Transverse colon (tissue), 4 donors: Measurements from ENCODE around the gene MTPN. TPM values are rescaled to one million over a fixed set of nuclear protein-coding genes. Genes with fewer than 3 reads are reported as not detected.

ENCODE experiments used
- DNase-seq: peaks from one replicate; pipeline ENCODE4 v3.0.0-alpha.2; 2019
- H3K27ac ChIP-seq, 4 donors: fragments of 200-600 bp; sonication (generic); 2 replicates each; pipeline ENCODE4 v1.5.1; 2016 to 2018; ENCODE audit warnings: inconsistent platforms in 4 of 4
- H3K27me3 ChIP-seq: fragments of 200-600 bp; sonication (generic); 2 replicates; pipeline ENCODE4 v1.5.1; 2017; ENCODE audit warnings: inconsistent platforms
- H3K36me3 ChIP-seq, 4 donors: fragments of 200-600 bp; sonication (generic); 2 replicates each; pipeline ENCODE4 v1.5.1; 2017 to 2019; ENCODE audit warnings: inconsistent platforms in 4 of 4
- H3K4me1 ChIP-seq, 4 donors: fragments of 200-600 bp; sonication (generic); 2 replicates each; pipeline ENCODE4 v1.5.1; 2017 to 2020; ENCODE audit warnings: inconsistent platforms in 4 of 4
- H3K4me3 ChIP-seq, 4 donors: fragments of 200-600 bp; sonication (generic); 1 replicate in 1 of 4; 2 replicates in 3 of 4; pipeline versions ENCODE4 v1.5.1 to v1.6.1; 2017 to 2019; ENCODE audit warnings: inconsistent platforms in 4 of 4
- H3K9me3 ChIP-seq, 2 donors: fragments of 200-600 bp; sonication (generic); 2 replicates each; pipeline ENCODE4 v1.5.1; 2017 to 2019; ENCODE audit warnings: inconsistent platforms in 2 of 2
- EP300 ChIP-seq: sonication (generic); formaldehyde crosslinking; IDR thresholded peaks from one replicate; pipeline ENCODE4 v1.6.1; 2017; ENCODE audit warnings: antibody characterized with exemption, low read depth
- POLR2A ChIP-seq: fragments of 450-650 bp; IDR thresholded peaks from one replicate; pipeline ENCODE4 v1.6.1; 2016; ENCODE audit warnings: antibody characterized with exemption, mild to moderate bottlenecking, moderate library complexity
- POLR2AphosphoS5 ChIP-seq, 3 donors: sonication (generic); formaldehyde crosslinking; IDR thresholded peaks; one replicate each; pipeline ENCODE4 v1.6.1; 2016; ENCODE audit warnings: antibody characterized with exemption in 3 of 3
- WGBS, 2 donors: methylation state at CpG; one replicate each; pipeline ENCODE4 v1.1.5; 2018; ENCODE audit warnings: low coverage in 1 of 2; 5-methylcytosine and 5-hydroxymethylcytosine counted together
- in situ Hi-C, 4 donors: fragments of 200-750 bp; cut with MboI; loops; one replicate each; pipeline versions ENCODE4 v1.15.0 to v1.15.1; 2017; ENCODE audit warnings: low sequenced_read_pairs in 3 of 4, low pct_ligation_motif_present in 1 of 4, low pct_unique_long_range_greater_than_20kb in 1 of 4
- intact Hi-C: fragments of 100-400 bp; cut with DNase I; formaldehyde crosslinking; loops from one replicate; pipeline ENCODE4 v1.15.1; 2023; ENCODE audit warnings: low total_unique reads
- total RNA-seq, 4 donors: library from RNA; depleted of rRNA; stranded (reverse); fragments of >200 nt; gene quantifications; one replicate each; pipeline ENCODE4 v1.1.0, GENCODE V29; 2016
- TF ChIP-seq, protein P1 (sequence below), 5 experiments: fragments of 200-600 bp in 3 of 5; fragments of 450-650 bp in 2 of 5; sonication (generic) in 3 of 5; IDR thresholded peaks; 1 replicate in 2 of 5; 2 replicates in 3 of 5; pipeline ENCODE4 v1.5.1; 2016 to 2017; ENCODE audit warnings: antibody characterized with exemption in 5 of 5, inconsistent platforms in 3 of 5, mild to moderate bottlenecking in 2 of 5, moderate library complexity in 1 of 5

Gene MTPN
- total RNA-seq, 4 donors from 2014 or later: 44.9 to 71.7 (median 65.5) TPM

GRCh38 chr7:135974667-135975066 is 2.5 kb downstream of the MTPN start:
- Histone ChIP-seq H3K27ac (no peak overlapping the region), H3K27me3 (no peaks in the 10 kb centered on the region), H3K4me3 (no peak overlapping the region), H3K4me1 (peaks cover 11 to 52% (median 17%) of the 10 kb centered on the region in 4 donors), H3K36me3 (no peaks in the 10 kb centered on the region), H3K9me3 (no peaks in the 10 kb centered on the region)
- no peak for DNase-seq
- TF ChIP-seq POLR2A (no peak), POLR2AphosphoS5 (IDR thresholded peaks at IDR 0.05) (no peak), EP300 (no peak)
- TF ChIP-seq, protein P1, sequence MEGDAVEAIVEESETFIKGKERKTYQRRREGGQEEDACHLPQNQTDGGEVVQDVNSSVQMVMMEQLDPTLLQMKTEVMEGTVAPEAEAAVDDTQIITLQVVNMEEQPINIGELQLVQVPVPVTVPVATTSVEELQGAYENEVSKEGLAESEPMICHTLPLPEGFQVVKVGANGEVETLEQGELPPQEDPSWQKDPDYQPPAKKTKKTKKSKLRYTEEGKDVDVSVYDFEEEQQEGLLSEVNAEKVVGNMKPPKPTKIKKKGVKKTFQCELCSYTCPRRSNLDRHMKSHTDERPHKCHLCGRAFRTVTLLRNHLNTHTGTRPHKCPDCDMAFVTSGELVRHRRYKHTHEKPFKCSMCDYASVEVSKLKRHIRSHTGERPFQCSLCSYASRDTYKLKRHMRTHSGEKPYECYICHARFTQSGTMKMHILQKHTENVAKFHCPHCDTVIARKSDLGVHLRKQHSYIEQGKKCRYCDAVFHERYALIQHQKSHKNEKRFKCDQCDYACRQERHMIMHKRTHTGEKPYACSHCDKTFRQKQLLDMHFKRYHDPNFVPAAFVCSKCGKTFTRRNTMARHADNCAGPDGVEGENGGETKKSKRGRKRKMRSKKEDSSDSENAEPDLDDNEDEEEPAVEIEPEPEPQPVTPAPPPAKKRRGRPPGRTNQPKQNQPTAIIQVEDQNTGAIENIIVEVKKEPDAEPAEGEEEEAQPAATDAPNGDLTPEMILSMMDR (IDR thresholded peaks at IDR 0.05): no peak
- intact Hi-C loops: loop anchor here (5.0 kb wide), 2 partner anchors 312 to 1427 kb away; partner anchors contain the start of genes AKR1B15 and STMP1
- 63 to 87% methylated on average over 1 of the region's 1 CpG for WGBS, 2 donors
- in situ Hi-C loops: loop anchor here in 1 of 4 donors (25.0 kb wide), 1 partner anchor 312 kb away; the partner anchor contains the start of gene STMP1

DNA sequence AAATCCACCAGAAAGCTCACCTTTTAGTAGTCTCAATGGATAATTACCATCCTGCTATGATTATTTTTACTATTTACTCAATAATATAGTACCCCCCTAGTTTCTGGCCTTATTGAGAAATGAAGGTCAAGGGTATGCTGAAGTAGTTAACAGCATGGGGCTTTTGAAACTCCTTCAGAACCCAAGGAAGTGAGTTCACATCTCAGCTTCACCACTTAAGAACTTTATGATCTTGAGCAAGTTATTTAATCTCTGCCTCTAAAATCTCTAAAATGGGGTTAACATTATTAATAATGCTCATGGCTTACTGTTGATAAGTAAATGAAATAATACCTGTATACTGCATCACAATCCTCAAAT is 5.8 kb downstream of the MTPN start:
- Histone ChIP-seq H3K27ac (peak overlapping the region in 1 of 4 donors; percentile 2), H3K9me3 (no peaks in the 10 kb centered on the region), H3K36me3 (no peaks in the 10 kb centered on the region), H3K4me3 (no peak overlapping the region), H3K4me1 (peaks cover 10 to 45% (median 14%) of the 10 kb centered on the region in 4 donors), H3K27me3 (no peaks in the 10 kb centered on the region)
- TF ChIP-seq EP300 (no peak), POLR2A (no peak), POLR2AphosphoS5 (IDR thresholded peaks at IDR 0.05) (no peak)
- TF ChIP-seq, protein P1 (IDR thresholded peaks at IDR 0.05): no peak
- no peak for DNase-seq
- in situ Hi-C loops (loop anchor here in 1 of 4 donors (25.0 kb wide), 1 partner anchor 309 kb away; the partner anchor contains the start of gene STMP1), intact Hi-C loops (loop anchor here (5.0 kb wide), 1 partner anchor 1424 kb away; the partner anchor contains the start of gene AKR1B15)

DNA sequence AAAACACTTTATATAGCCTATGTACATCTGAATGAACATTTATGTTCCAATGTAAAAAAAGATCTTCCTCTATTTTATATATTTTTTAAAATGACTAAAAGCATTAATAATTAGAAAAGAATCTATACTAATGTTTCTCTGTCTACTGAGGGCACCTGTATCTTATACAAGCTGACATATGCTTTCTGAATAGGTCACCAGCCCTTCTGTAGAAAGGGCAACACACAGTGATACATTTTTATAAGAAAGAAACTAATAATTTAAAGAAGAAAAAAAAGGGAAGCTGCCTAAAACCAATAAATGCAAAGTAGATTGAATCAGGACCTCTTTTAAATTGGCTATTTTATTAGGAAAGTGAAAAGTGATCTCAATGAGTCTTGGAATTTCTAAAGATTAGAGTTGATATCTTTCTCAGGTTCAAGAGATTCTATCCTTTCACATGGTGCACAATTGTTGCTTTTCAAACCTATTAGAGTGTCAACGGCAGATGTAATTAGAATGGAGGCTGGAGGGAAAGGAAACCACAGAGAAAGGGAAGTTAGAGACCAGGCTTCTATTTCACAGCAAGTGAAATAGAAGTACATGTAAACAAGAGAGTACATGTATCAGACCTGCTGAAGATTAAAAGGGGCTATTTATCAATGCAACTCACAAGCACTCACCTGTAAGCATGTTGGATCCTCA is 6.3 kb downstream of the MTPN start:
- Histone ChIP-seq H3K4me3 (no peak overlapping the region), H3K4me1 (peaks cover 5 to 43% (median 10%) of the 10 kb centered on the region in 4 donors), H3K9me3 (no peaks in the 10 kb centered on the region), H3K36me3 (no peaks in the 10 kb centered on the region), H3K27me3 (no peaks in the 10 kb centered on the region), H3K27ac (peak overlapping the region in 1 of 4 donors; percentile 2)
- 58 to 67% methylated on average over 1 of the region's 1 CpG for WGBS, 2 donors
- in situ Hi-C loops (loop anchor here in 1 of 4 donors (25.0 kb wide), 1 partner anchor 309 kb away; the partner anchor contains the start of gene STMP1), intact Hi-C loops (loop anchor here (5.0 kb wide), 1 partner anchor 1424 kb away; the partner anchor contains the start of gene AKR1B15)
- TF ChIP-seq EP300: no peak
- no peak for TF ChIP-seq POLR2AphosphoS5 (IDR thresholded peaks at IDR 0.05)
- TF ChIP-seq, protein P1 (IDR thresholded peaks at IDR 0.05): no peak
- DNase-seq: no peak

- intact Hi-C loops (loop anchor here (5.0 kb wide), 1 partner anchor 1423 kb away; the partner anchor contains the start of gene AKR1B15), in situ Hi-C loops (loop anchor here in 1 of 4 donors (25.0 kb wide), 1 partner anchor 308 kb away; the partner anchor contains the start of gene STMP1)
- Histone ChIP-seq H3K9me3 (no peaks in the 10 kb centered on the region), H3K4me1 (peaks cover under 1 to 42% (median 3%) of the 10 kb centered on the region in 4 donors), H3K36me3 (no peaks in the 10 kb centered on the region), H3K27ac (no peak overlapping the region), H3K4me3 (no peak overlapping the region), H3K27me3 (no peaks in the 10 kb centered on the region)
- 91 to 93% methylated on average over 3 of the region's 3 CpGs for WGBS, 2 donors
- DNase-seq: no peak
- TF ChIP-seq EP300: no peak
- TF ChIP-seq POLR2AphosphoS5 (IDR thresholded peaks at IDR 0.05): no peak
- TF ChIP-seq, protein P1 (IDR thresholded peaks at IDR 0.05): no peak
- TF ChIP-seq POLR2A: no peak
Observed at GRCh38 chr7:135970045-135970444, 7.1 kb downstream of the MTPN start.
